Measurements from ENCODE around the gene OR52B6. TPM values are rescaled to one million over a fixed set of nuclear protein-coding genes. Genes with fewer than 3 reads are reported as not detected.

OR52B6 gene
- total RNA-seq, 2 experiments from 2014 or later, result not detected

GRCh38 chr11:5604896-5605295 is 24.2 kb downstream of the OR52B6 start:
- Mint-ChIP-seq H3K9me3 (no peaks in the 10 kb centered on the region), H3K4me3 (no peak overlapping the region), H3K4me1 (peaks cover 1% of the 10 kb centered on the region), H3K36me3 (ENCODE audit: low read depth) (no peaks in the 10 kb centered on the region), H3K27me3 (no peaks in the 10 kb centered on the region), H3K27ac (no peak overlapping the region)
- no peak for DNase-seq
- POLR2A ChIA-PET, result interaction anchor here (1.6 kb wide), 1 partner anchor 20 kb away, joined by 4 read pairs; the partner anchor contains the start of gene TRIM34
- CTCF ChIA-PET, result interaction anchor here (1.5 kb wide), 1 partner anchor 13 kb away, joined by 3 read pairs; no protein-coding TSS in a partner anchor

GRCh38 chr11:5605849-5606248 is 25.2 kb downstream of the OR52B6 start:
- ChIA-PET POLR2A (interaction anchor here (1.6 kb wide), 1 partner anchor 19 kb away, joined by 4 read pairs; the partner anchor contains the start of gene TRIM34), CTCF (interaction anchor here (1.5 kb wide), 2 partner anchors 14 to 17 kb away, joined by 3 read pairs; no protein-coding TSS in a partner anchor)
- H3K4me1 Mint-ChIP-seq, result peaks cover 9% of the 10 kb centered on the region
- no peak overlapping the region for H3K27ac Mint-ChIP-seq
- DNase-seq, result no peak
- no peaks in the 10 kb centered on the region for H3K9me3 Mint-ChIP-seq
- no peaks in the 10 kb centered on the region for H3K27me3 Mint-ChIP-seq
- H3K36me3 Mint-ChIP-seq (ENCODE audit: low read depth), result no peaks in the 10 kb centered on the region
- no peak overlapping the region for H3K4me3 Mint-ChIP-seq

GRCh38 chr11:5608808-5609207 is 28.1 kb downstream of the OR52B6 start:
- DNase-seq, result no peak
- no peaks in the 10 kb centered on the region for H3K27me3 Mint-ChIP-seq
- H3K4me3 Mint-ChIP-seq, result no peak overlapping the region
- POLR2A ChIA-PET, result no interaction called here
- H3K4me1 Mint-ChIP-seq, result peaks cover 10% of the 10 kb centered on the region
- no peaks in the 10 kb centered on the region for H3K9me3 Mint-ChIP-seq
- H3K27ac Mint-ChIP-seq, result no peak overlapping the region
- CTCF ChIA-PET, result interaction anchor here (0.7 kb wide), 1 partner anchor 11 kb away, joined by 3 read pairs; no protein-coding TSS in a partner anchor
- no peaks in the 10 kb centered on the region for H3K36me3 Mint-ChIP-seq (ENCODE audit: low read depth)

GRCh38 chr11:5610446-5610845 is 29.8 kb downstream of the OR52B6 start:
- CTCF ChIA-PET, result no interaction called here
- H3K36me3 Mint-ChIP-seq (ENCODE audit: low read depth), result no peaks in the 10 kb centered on the region
- POLR2A ChIA-PET, result no interaction called here
- H3K27me3 Mint-ChIP-seq, result peaks cover 3% of the 10 kb centered on the region
- H3K4me1 Mint-ChIP-seq, result peaks cover 10% of the 10 kb centered on the region
- H3K9me3 Mint-ChIP-seq, result no peaks in the 10 kb centered on the region
- H3K4me3 Mint-ChIP-seq, result no peak overlapping the region
- no peak overlapping the region for H3K27ac Mint-ChIP-seq
- no peak for DNase-seq

GRCh38 chr11:5611627-5612026 is 30.9 kb downstream of the OR52B6 start:
- H3K27ac Mint-ChIP-seq, result no peak overlapping the region
- H3K9me3 Mint-ChIP-seq, result no peaks in the 10 kb centered on the region
- peaks cover 10% of the 10 kb centered on the region for H3K4me1 Mint-ChIP-seq
- no peaks in the 10 kb centered on the region for H3K36me3 Mint-ChIP-seq (ENCODE audit: low read depth)
- no peak overlapping the region for H3K4me3 Mint-ChIP-seq
- POLR2A ChIA-PET, result no interaction called here
- H3K27me3 Mint-ChIP-seq, result peaks cover 3% of the 10 kb centered on the region
- CTCF ChIA-PET, result no interaction called here
- DNase-seq, result no peak

GRCh38 chr11:5618807-5619206 is 38.1 kb downstream of the OR52B6 start:
- POLR2A ChIA-PET, result interaction anchor here (1.6 kb wide), 1 partner anchor 16 kb away, joined by 4 read pairs; no protein-coding TSS in a partner anchor
- no peak for DNase-seq
- Mint-ChIP-seq H3K9me3 (no peaks in the 10 kb centered on the region), H3K36me3 (ENCODE audit: low read depth) (peaks cover 3% of the 10 kb centered on the region), H3K4me3 (no peak overlapping the region), H3K27ac (no peak overlapping the region), H3K27me3 (peaks cover 3% of the 10 kb centered on the region), H3K4me1 (peaks cover 7% of the 10 kb centered on the region)
- CTCF ChIA-PET, result no interaction called here

GRCh38 chr11:5620651-5621521 is 40.2 kb downstream of the OR52B6 start:
- Mint-ChIP-seq H3K4me3 (no peak overlapping the region), H3K27me3 (no peaks in the 10 kb centered on the region), H3K27ac (no peak overlapping the region), H3K4me1 (peaks cover 16% of the 10 kb centered on the region), H3K9me3 (no peaks in the 10 kb centered on the region), H3K36me3 (ENCODE audit: low read depth) (peaks cover 3% of the 10 kb centered on the region)
- no peak for DNase-seq
- ChIA-PET POLR2A (interaction anchor here (1.6 kb wide), 1 partner anchor 14 kb away, joined by 4 read pairs; no protein-coding TSS in a partner anchor), CTCF (interaction anchor here (1.0 kb wide), 1 partner anchor 21 kb away, joined by 3 read pairs; no protein-coding TSS in a partner anchor)

- Mint-ChIP-seq H3K27me3 (no peaks in the 10 kb centered on the region), H3K9me3 (no peaks in the 10 kb centered on the region), H3K4me1 (peaks cover 23% of the 10 kb centered on the region), H3K4me3 (no peak overlapping the region), H3K27ac (no peak overlapping the region), H3K36me3 (ENCODE audit: low read depth) (peaks cover 6% of the 10 kb centered on the region)
- POLR2A ChIA-PET, result interaction anchor here (1.1 kb wide), 1 partner anchor 62 kb away, joined by 3 read pairs; no protein-coding TSS in a partner anchor
- CTCF ChIA-PET, result no interaction called here
- no peak for DNase-seq
These were observed 40.9 kb downstream of the OR52B6 start for GRCh38 chr11:5621580-5621979.

GRCh38 chr11:5622802-5623201 is 42.1 kb downstream of the OR52B6 start:
- H3K9me3 Mint-ChIP-seq, result no peaks in the 10 kb centered on the region
- no peaks in the 10 kb centered on the region for H3K27me3 Mint-ChIP-seq
- no peak overlapping the region for H3K27ac Mint-ChIP-seq
- peaks cover 15% of the 10 kb centered on the region for H3K36me3 Mint-ChIP-seq (ENCODE audit: low read depth)
- no peak for DNase-seq
- POLR2A ChIA-PET, result no interaction called here
- peak overlapping the region; percentile 10 for H3K4me3 Mint-ChIP-seq
- peaks cover 35% of the 10 kb centered on the region for H3K4me1 Mint-ChIP-seq
- CTCF ChIA-PET, result no interaction called here

- CTCF ChIA-PET, result interaction anchor here (1.0 to 1.2 kb wide), 2 partner anchors 60 to 765 kb away, joined by 3 to 6 read pairs; partner anchors contain the start of genes SMPD1 and TRIM5
These were observed 44.0 kb downstream of the OR52B6 start, which contains the start of gene TRIM34 for GRCh38 chr11:5624489-5625279. TSS of gene TRIM34 (plus strand) at chr11:5625001. CDS start at chr11:5632332, 7,331 bp downstream.

GRCh38 chr11:5625281-5625680 is 44.6 kb downstream of the OR52B6 start:
- ChIA-PET POLR2A (interaction anchor here (1.3 to 4.2 kb wide), 5 partner anchors 11 to 70 kb away, joined by 3 to 25 read pairs (median 4); partner anchors contain the start of genes TRIM22 and TRIM5), CTCF (interaction anchor here (1.0 kb wide), 1 partner anchor 765 kb away, joined by 3 read pairs; the partner anchor contains the start of gene SMPD1)
- peaks cover 3% of the 10 kb centered on the region for H3K9me3 Mint-ChIP-seq
- H3K4me3 Mint-ChIP-seq, result peak overlapping the region; percentile 90
- DNase-seq, result no peak
- H3K4me1 Mint-ChIP-seq, result peaks cover 48% of the 10 kb centered on the region
- peaks cover 25% of the 10 kb centered on the region for H3K36me3 Mint-ChIP-seq (ENCODE audit: low read depth)
- no peaks in the 10 kb centered on the region for H3K27me3 Mint-ChIP-seq
- peak overlapping the region; percentile 89 for H3K27ac Mint-ChIP-seq

More at GRCh38 chr11:5624489-5625279, 44.0 kb downstream of the OR52B6 start, which contains the start of gene TRIM34:
- peaks cover 48% of the 10 kb centered on the region for H3K4me1 Mint-ChIP-seq
- peak; percentile 72 for DNase-seq
- peak within 1 kb of the TSS; percentile 89 for H3K27ac Mint-ChIP-seq
- H3K27me3 Mint-ChIP-seq, result no peaks in the 10 kb centered on the region
- peaks cover 23% of the 10 kb centered on the region for H3K36me3 Mint-ChIP-seq (ENCODE audit: low read depth)
- peaks cover 3% of the 10 kb centered on the region for H3K9me3 Mint-ChIP-seq
- POLR2A ChIA-PET, result interaction anchor here (1.3 to 4.2 kb wide), 5 partner anchors 11 to 71 kb away, joined by 3 to 25 read pairs (median 4); partner anchors contain the start of genes TRIM22 and TRIM5
- H3K4me3 Mint-ChIP-seq, result peak within 1 kb of the TSS; percentile 90

- ChIA-PET CTCF (interaction anchor here (0.7 kb wide), 1 partner anchor 116 kb away, joined by 3 read pairs; no protein-coding TSS in a partner anchor), POLR2A (interaction anchor here (4.2 kb wide), 1 partner anchor 58 kb away, joined by 25 read pairs; the partner anchor contains the start of gene TRIM5)
- peak overlapping the region; percentile 49 for H3K27ac Mint-ChIP-seq
These were observed 45.5 kb downstream of the OR52B6 start for GRCh38 chr11:5626196-5626595.

More at GRCh38 chr11:5626196-5626595, 45.5 kb downstream of the OR52B6 start:
- Mint-ChIP-seq H3K36me3 (ENCODE audit: low read depth) (peaks cover 31% of the 10 kb centered on the region), H3K27me3 (no peaks in the 10 kb centered on the region), H3K4me3 (peak overlapping the region; percentile 90), H3K9me3 (peaks cover 3% of the 10 kb centered on the region), H3K4me1 (peaks cover 50% of the 10 kb centered on the region)
- no peak for DNase-seq

All from activated CD4-positive, alpha-beta memory T cell treated with anti-CD3 and anti-CD28 coated beads, Interleukin-2, amount 10 ng/mL, durations not matched to agents 7 days and 5 days (primary cell).